Natural killer cell (primary cell): Measurements from ENCODE around the gene HS6ST3. TPM values are rescaled to one million over a fixed set of nuclear protein-coding genes. Genes with fewer than 3 reads are reported as not detected.

Experiments used
- ATAC-seq, 3 donors: fragments of 150-1000 bp in 2 of 3; fragments of 200-7000 bp in 1 of 3; cut with Tn5 transposase; 1 replicate in 1 of 3; 2 replicates in 2 of 3; pipeline ENCODE4 v1.10.0; 2021; ENCODE audit warnings: mild to moderate bottlenecking in 2 of 3, moderate library complexity in 2 of 3
- DNase-seq, 2 donors: peaks; one replicate each; pipeline versions ENCODE4 v3.0.0 to v3.0.0-alpha.2; 2013 to 2021; ENCODE audit warnings: mixed read lengths in 1 of 2
- H3K27ac ChIP-seq: one replicate; pipeline ENCODE4 v1.5.1; 2013; ENCODE audit warnings: mild to moderate bottlenecking, low read length
- H3K27me3 ChIP-seq: one replicate; pipeline ENCODE4 v1.6.1; 2013; ENCODE audit warnings: low read length; ENCODE audit not compliant: control insufficient read depth, insufficient read depth
- H3K36me3 ChIP-seq: one replicate; pipeline ENCODE4 v1.6.1; 2013; ENCODE audit warnings: low read length; ENCODE audit not compliant: control insufficient read depth, insufficient read depth
- H3K4me1 ChIP-seq: one replicate; pipeline ENCODE4 v1.6.1; 2013; ENCODE audit warnings: low read length; ENCODE audit not compliant: control insufficient read depth, insufficient read depth
- H3K4me3 ChIP-seq: one replicate; pipeline ENCODE4 v1.5.1; 2013; ENCODE audit warnings: low read length
- H3K9me3 ChIP-seq: one replicate; pipeline ENCODE4 v1.6.1; 2013; ENCODE audit warnings: low read length; ENCODE audit not compliant: control insufficient read depth, insufficient read depth
- H3K27ac Mint-ChIP-seq, 2 donors: one replicate each; pipeline ENCODE4 v1.8.0; 2022; ENCODE audit warnings: mild to moderate bottlenecking in 2 of 2, mixed read lengths in 2 of 2, moderate library complexity in 1 of 2
- H3K27me3 Mint-ChIP-seq, 2 donors: one replicate each; pipeline ENCODE4 v1.8.0; 2022; ENCODE audit warnings: low read depth in 2 of 2, mixed read lengths in 2 of 2
- H3K36me3 Mint-ChIP-seq: one replicate; pipeline ENCODE4 v1.8.0; 2022; ENCODE audit warnings: mixed read lengths
- H3K4me1 Mint-ChIP-seq, 2 donors: one replicate each; pipeline ENCODE4 v1.8.0; 2022; ENCODE audit warnings: mixed read lengths in 2 of 2
- H3K4me3 Mint-ChIP-seq: one replicate; pipeline ENCODE4 v1.8.0; 2022; ENCODE audit warnings: mild to moderate bottlenecking, moderate library complexity, mixed read lengths
- H3K9me3 Mint-ChIP-seq, 2 donors: one replicate each; pipeline ENCODE4 v1.8.0; 2022; ENCODE audit warnings: mixed read lengths in 2 of 2
- CTCF ChIP-seq: fragments of 200-600 bp; IDR thresholded peaks from one replicate; pipeline ENCODE4 v1.8.0; 2022; ENCODE audit warnings: antibody characterized with exemption
- WGBS: methylation state at CpG from one replicate; pipeline ENCODE4 v1.1.7; 2013; ENCODE audit warnings: missing lambda C conversion rate; ENCODE audit not compliant: insufficient coverage; 5-methylcytosine and 5-hydroxymethylcytosine counted together
- intact Hi-C: fragments of 100-400 bp; cut with micrococcal nuclease; formaldehyde crosslinking; loops from one replicate; pipeline ENCODE4 v1.14.2; 2022
- total RNA-seq, 4 donors: library from RNA; stranded (reverse); fragments of 120-200 nt in 1 of 4; gene quantifications; one replicate each; pipeline versions ENCODE4 v1.2.3 to v1.2.4, GENCODE V29; 2013 to 2022

HS6ST3 gene
- total RNA-seq, 3 donors from 2014 or later (not counting 1 experiment from before 2014, with no cell fraction given) = not detected

GRCh38 chr13:96279904-96280303 lies 190.0 kb downstream of the HS6ST3 start:
- H3K36me3 Mint-ChIP-seq = no peaks in the 10 kb centered on the region
- no peaks in the 10 kb centered on the region for H3K4me1 ChIP-seq
- no peaks in the 10 kb centered on the region for H3K27me3 ChIP-seq

GRCh38 chr13:96284971-96285370 lies 195.1 kb downstream of the HS6ST3 start:
- no peaks in the 10 kb centered on the region for H3K27me3 ChIP-seq
- whole genome bisulfite sequencing = 93% methylated on average over 3 of the region's 4 CpGs
- no peak overlapping the region for H3K27ac Mint-ChIP-seq
- no peaks in the 10 kb centered on the region for H3K4me1 Mint-ChIP-seq
- intact Hi-C loops = no loop called here
- TF ChIP-seq CTCF = no peak
- ATAC-seq (no peak), DNase-seq (no peak)
- H3K4me3 Mint-ChIP-seq = no peak overlapping the region
- H3K36me3 Mint-ChIP-seq = no peaks in the 10 kb centered on the region
- H3K9me3 Mint-ChIP-seq = peaks cover 9 to 13% of the 10 kb centered on the region in 2 donors
- H3K27ac ChIP-seq = no peak overlapping the region
- H3K27me3 Mint-ChIP-seq = no peaks in the 10 kb centered on the region
- no peak overlapping the region for H3K4me3 ChIP-seq
- H3K4me1 ChIP-seq = no peaks in the 10 kb centered on the region
- H3K36me3 ChIP-seq = no peaks in the 10 kb centered on the region
- H3K9me3 ChIP-seq = no peaks in the 10 kb centered on the region

More at GRCh38 chr13:96279904-96280303, 190.0 kb downstream of the HS6ST3 start:
- H3K4me3 Mint-ChIP-seq = no peak overlapping the region
- intact Hi-C loops = no loop called here
- Histone ChIP-seq H3K9me3 (peaks cover 4% of the 10 kb centered on the region), H3K36me3 (no peaks in the 10 kb centered on the region), H3K4me3 (no peak overlapping the region), H3K27ac (no peak overlapping the region)
- no peaks in the 10 kb centered on the region for H3K4me1 Mint-ChIP-seq
- ATAC-seq (no peak), DNase-seq (no peak)
- H3K27me3 Mint-ChIP-seq = no peaks in the 10 kb centered on the region
- H3K27ac Mint-ChIP-seq = no peak overlapping the region
- WGBS = 64% methylated on average over 3 of the region's 3 CpGs
- H3K9me3 Mint-ChIP-seq = peaks cover 5 to 15% of the 10 kb centered on the region in 2 donors
- TF ChIP-seq CTCF = no peak

- H3K4me1 ChIP-seq = no peaks in the 10 kb centered on the region
- Mint-ChIP-seq H3K4me3 (no peak overlapping the region), H3K9me3 (peaks cover 9 to 16% of the 10 kb centered on the region in 2 donors), H3K27me3 (no peaks in the 10 kb centered on the region), H3K27ac (no peak overlapping the region), H3K36me3 (no peaks in the 10 kb centered on the region), H3K4me1 (no peaks in the 10 kb centered on the region)
- H3K9me3 ChIP-seq = no peaks in the 10 kb centered on the region
- H3K36me3 ChIP-seq = no peaks in the 10 kb centered on the region
- no peak overlapping the region for H3K27ac ChIP-seq
- ATAC-seq (no peak), DNase-seq (no peak)
- H3K27me3 ChIP-seq = no peaks in the 10 kb centered on the region
- 87% methylated on average over 1 of the region's 1 CpG for WGBS
- intact Hi-C loops = no loop called here
- TF ChIP-seq CTCF = no peak
- no peak overlapping the region for H3K4me3 ChIP-seq
Observed at GRCh38 chr13:96285729-96286128, 195.8 kb downstream of the HS6ST3 start.
